Activated CD4-positive, alpha-beta T cell treated with anti-CD3 and anti-CD28 coated beads for 24 hours (primary cell): ENCODE results near the gene LCN9.

Experiments
- DNase-seq, 2 donors: peaks; one replicate each; pipeline ENCODE4 v3.0.0-alpha.2; 2020; ENCODE audit warnings: low read depth in 2 of 2

LCN9 gene

DNA sequence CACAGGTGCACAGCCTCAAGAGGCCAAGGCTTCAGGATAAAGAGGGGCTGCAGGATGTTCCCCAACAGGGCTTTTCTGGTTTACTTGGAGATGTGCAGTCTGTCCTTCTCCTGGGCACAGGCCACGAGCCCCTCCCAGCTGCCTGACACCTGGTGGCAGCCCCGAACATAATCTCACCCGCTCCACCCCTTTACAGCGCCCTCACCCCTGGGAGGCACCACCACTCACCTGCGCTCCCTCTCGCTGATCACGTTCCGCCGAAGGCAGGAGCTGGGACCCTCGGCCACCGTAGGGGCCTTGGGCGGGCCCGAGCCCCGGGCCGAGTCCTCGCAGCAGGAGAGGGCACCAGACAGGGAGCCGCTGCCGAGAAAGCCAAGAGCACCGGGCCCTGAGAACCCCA is 35.7 kb downstream of the LCN9 start:
- no peak for DNase-seq

DNA sequence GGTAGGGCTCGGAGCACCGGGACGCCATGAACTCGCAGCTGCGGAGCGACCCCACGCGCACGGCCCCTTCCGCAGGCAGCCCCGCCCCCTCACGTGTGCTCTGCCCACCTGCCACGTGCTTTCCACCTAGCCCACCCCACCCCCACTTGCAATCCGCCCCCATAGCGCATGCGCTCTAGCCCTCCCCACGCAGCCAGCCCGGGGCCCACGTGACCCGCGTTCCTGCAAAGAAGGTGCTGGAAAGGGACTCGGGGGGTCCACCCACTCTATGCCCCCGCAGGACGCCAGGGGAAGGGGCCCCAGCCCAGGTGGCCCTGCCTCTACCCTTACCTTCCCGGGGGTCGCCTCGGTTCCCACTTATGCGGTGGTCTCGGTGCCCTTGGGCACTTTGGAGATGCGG is 36.3 kb downstream of the LCN9 start, which contains the start of gene SOHLH1:
Gene SOHLH1, minus strand, starts transcription at position 42 of the 400 bp plus-strand sequence. Its CDS starts 14 bp downstream, at position 28.
- no peak for DNase-seq

GRCh38 chr9:135700525-135700924 is 37.4 kb downstream of the LCN9 start:
- no peak for DNase-seq

GRCh38 chr9:135701067-135701958 is 38.2 kb downstream of the LCN9 start:
- DNase-seq = no peak

DNA sequence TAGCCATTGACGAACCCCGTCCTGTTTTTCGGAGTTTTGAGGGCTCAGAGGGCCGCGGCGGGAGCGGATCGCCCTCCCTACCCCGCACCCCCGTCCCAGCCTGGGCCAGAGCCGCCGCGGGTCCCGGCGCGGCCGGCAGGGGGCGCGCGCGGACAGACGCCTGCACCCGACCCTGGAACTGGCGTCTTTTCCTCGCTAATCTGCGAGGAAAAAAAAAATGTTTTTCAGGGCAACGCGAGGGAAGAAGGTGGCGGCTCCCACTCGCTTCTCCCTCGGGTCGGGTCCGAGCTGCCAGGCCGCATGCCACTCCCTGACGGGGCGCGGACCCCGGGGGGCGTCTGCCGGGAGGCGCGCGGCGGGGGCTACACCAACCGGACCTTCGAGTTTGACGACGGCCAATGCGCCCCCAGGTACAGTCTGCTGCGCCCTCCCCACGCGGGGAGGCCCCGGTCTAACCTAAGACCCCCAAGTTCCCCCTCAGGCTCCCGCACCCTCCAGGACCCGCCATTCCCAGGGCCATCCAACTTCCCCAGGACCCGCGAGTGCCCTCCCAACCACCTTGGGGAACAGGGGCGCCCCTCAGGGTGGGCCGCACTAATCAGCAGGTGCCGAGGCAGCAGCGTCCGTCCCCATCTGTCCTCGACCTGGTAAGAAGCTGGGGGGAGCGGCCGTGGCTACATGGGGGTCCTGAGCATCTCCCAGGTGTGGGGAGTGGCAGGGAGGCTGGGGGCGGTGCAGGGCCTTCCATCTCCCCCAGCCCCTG is 39.0 kb downstream of the LCN9 start, which contains the start of gene KCNT1:
Gene KCNT1, plus strand, starts transcription at position 227 of the 763 bp plus-strand sequence. Its CDS starts 74 bp downstream, at position 301.
- DNase-seq = peak; percentile 36 to 52

DNA sequence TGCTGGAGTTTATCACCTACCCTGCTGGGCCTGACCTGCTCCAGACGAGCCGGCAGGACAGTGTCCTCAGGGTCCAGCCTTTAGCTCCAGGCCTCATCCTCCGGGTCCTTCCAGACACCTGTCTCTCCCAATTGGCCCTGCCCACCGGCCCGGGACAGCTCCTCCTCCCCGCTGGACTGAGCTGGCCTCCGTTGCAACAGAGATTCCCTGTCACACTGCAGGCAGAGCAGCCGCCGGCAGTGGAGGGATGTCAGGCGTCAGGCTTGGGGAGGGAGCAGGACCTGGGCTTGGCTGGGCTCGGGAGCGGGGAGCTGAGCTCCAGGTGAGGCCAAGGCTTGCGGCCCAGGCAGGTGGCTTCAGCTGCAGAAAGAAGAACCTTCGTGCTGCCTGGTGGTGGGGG is 40.6 kb downstream of the LCN9 start:
- DNase-seq = no peak

GRCh38 chr9:135704483-135704882 is 41.4 kb downstream of the LCN9 start:
- DNase-seq = no peak

DNA sequence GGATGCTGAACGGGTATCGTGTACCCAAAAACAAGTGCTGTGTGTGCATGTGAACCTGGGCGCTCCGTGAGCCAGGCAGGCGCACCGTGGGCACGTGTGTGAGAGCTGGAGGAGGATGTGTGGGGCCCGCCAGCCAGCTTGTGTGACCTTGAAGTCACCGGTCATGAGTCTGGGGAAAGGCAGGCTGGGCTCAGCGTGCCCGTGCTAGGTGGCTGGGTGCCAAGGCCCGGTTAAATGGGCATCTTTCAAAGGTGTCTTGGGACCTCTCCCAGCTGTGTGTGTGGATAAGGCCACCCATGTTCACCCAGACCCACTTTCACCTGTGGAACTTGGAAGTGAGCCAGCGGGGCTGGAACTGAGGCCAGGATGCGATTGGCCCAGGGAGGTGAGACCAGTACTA is 42.3 kb downstream of the LCN9 start:
- DNase-seq = no peak

- DNase-seq = no peak
These were observed 43.2 kb downstream of the LCN9 start for GRCh38 chr9:135706288-135706687.

DNA sequence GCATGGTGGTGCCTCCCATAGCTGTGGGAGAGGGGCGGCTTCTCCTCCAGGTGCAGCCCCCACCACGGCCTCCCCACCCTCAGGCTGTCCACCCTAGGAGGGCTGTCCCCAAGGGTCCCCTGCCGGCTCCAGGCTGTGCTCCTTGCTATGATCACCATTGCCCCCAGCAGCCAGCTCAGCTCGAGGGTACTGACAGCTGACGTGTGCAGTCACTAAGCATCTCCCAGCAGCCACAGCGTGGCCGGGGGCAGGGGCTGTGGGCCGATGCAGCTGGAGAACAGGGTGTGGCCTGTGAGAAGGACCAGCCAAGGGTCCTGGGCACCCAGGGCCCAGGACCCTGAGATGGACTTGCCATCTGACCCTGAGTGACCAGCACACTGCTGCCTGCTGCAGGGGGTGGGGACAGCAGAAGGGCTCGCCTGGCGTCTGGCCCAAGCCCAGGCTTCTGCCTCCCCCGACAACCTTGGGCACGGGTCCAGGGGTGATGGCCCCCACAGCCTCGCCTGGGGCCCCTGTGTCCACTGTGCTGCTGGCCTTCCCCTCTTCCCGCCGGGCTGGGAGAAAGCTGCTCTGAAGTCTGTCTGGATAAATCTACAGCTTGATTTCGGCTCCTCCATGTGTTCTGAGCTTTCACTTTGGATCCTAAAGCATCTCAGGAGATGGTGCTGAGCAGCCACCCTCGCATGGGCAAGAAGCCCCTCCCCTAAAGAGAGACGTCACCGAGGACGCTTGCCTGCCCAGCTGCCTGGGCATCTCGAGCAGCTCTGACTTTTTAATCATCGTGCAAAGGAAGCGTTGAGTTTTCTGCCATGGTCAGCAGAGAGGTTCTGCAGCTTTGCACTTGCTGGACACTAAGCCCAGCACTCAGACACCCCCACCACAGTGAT is 44.4 kb downstream of the LCN9 start:
- no peak for DNase-seq

GRCh38 chr9:135708164-135708563 is 45.1 kb downstream of the LCN9 start:
- DNase-seq = no peak

- DNase-seq = no peak
These were observed 48.3 kb downstream of the LCN9 start for GRCh38 chr9:135711391-135711790.

GRCh38 chr9:135711881-135712280 is 48.8 kb downstream of the LCN9 start:
- DNase-seq = no peak

DNA sequence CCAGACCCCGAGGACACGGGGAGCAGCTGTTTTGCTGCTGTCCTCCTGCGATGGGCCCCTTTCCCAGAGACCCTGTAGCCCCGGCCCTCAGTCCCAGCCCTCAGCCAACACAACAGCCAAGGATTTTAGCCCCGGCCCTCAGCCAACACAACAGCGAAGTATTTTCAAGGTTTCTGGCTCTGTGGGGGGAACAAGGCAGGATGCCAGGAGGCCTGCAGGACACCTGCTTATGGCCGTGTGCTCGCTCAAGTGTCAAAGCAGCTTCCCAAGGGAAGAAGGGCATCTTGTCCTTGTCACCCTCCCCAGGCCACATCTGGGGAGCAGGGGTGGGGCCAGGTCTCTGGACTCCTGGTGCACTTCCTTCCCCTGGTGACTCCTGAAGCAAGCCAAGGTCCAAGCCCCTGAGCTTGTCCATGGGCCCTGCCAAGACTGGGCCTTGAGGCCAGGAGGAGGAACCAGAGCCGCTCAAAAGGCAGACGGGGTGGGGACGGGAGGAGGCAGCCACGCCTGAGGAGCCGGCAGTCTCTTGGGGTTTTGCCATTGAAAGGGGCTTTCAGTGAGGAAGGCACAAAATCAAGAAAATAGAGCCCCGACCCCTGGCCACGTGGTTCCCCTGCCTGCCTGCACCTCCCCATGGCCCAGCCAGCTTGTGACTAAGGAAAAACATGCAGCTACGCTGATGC is 49.6 kb downstream of the LCN9 start:
- no peak for DNase-seq

GRCh38 chr9:135714242-135715055 is 51.3 kb downstream of the LCN9 start:
- no peak for DNase-seq

- no peak for DNase-seq
These were observed 52.0 kb downstream of the LCN9 start for GRCh38 chr9:135715056-135715595.

DNA sequence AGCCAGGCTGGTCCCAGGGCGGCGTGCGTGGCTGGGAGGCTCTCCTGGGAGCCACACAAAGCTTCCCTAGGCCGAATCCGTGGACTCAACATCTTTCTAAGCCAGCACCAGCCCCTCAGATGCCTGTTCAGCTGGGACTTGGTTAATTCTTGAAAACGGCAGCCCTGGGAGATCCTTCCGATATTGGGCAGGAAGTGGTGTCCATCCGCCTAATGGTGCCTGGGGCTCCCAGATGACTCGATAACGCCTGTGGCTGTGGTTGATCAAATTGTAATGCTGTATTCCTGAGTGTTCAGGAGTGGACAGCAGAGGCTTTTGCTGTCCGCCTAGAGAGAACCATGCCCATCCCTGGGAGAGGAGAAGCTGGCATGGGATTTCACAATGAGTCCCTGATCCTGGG is 52.9 kb downstream of the LCN9 start:
- DNase-seq = no peak
